Suprapubic skin (tissue), 4 donors: Measurements from ENCODE around the gene KCNH1. TPM values are rescaled to one million over a fixed set of nuclear protein-coding genes. Genes with fewer than 3 reads are reported as not detected.

Experiments used
- DNase-seq, 2 donors: peaks; one replicate each; pipeline ENCODE4 v3.0.0-alpha.2; 2019; ENCODE audit warnings: low spot score in 2 of 2
- H3K27ac ChIP-seq: fragments of 200-600 bp; sonication (generic); one replicate; pipeline ENCODE4 v1.5.1; 2019
- H3K27me3 ChIP-seq: fragments of 200-600 bp; sonication (generic); one replicate; pipeline ENCODE4 v1.5.1; 2019
- H3K36me3 ChIP-seq: fragments of 200-600 bp; sonication (generic); one replicate; pipeline ENCODE4 v1.5.1; 2019
- H3K4me1 ChIP-seq: fragments of 200-600 bp; sonication (generic); one replicate; pipeline ENCODE4 v1.5.1; 2019
- H3K4me3 ChIP-seq: fragments of 200-600 bp; sonication (generic); one replicate; pipeline ENCODE4 v1.5.1; 2019; ENCODE audit warnings: mild to moderate bottlenecking
- H3K9me3 ChIP-seq: fragments of 200-600 bp; sonication (generic); one replicate; pipeline ENCODE4 v1.5.1; 2019
- EP300 ChIP-seq: sonication (generic); formaldehyde crosslinking; IDR thresholded peaks from one replicate; pipeline ENCODE4 v1.6.1; 2017; ENCODE audit warnings: antibody characterized with exemption
- POLR2A ChIP-seq, 2 donors: fragments of 450-650 bp; IDR thresholded peaks; one replicate each; pipeline ENCODE4 v1.6.1; 2017; ENCODE audit warnings: antibody characterized with exemption in 2 of 2, mild to moderate bottlenecking in 2 of 2, moderate library complexity in 2 of 2
- POLR2AphosphoS5 ChIP-seq, 3 donors: sonication (generic); formaldehyde crosslinking; IDR thresholded peaks; one replicate each; pipeline ENCODE4 v1.6.1; 2017; ENCODE audit warnings: antibody characterized with exemption in 3 of 3
- WGBS: methylation state at CpG from one replicate; pipeline ENCODE4 v1.1.5; 2018; 5-methylcytosine and 5-hydroxymethylcytosine counted together
- total RNA-seq, 4 donors: library from RNA; depleted of rRNA; stranded (reverse); fragments of >200 nt; gene quantifications; one replicate each; pipeline ENCODE4 v1.1.0, GENCODE V29; 2016
- TF ChIP-seq, protein P1 (sequence below), 2 donors: fragments of 200-600 bp in 1 of 2; fragments of 450-650 bp in 1 of 2; sonication (generic) in 1 of 2; IDR thresholded peaks; one replicate each; pipeline ENCODE4 v1.5.1; 2016 to 2019; ENCODE audit warnings: antibody characterized with exemption in 2 of 2, mild to moderate bottlenecking in 1 of 2, moderate library complexity in 1 of 2

KCNH1 gene
- total RNA-seq, 4 donors from 2014 or later, result 1.1 TPM; not detected in 3

DNA sequence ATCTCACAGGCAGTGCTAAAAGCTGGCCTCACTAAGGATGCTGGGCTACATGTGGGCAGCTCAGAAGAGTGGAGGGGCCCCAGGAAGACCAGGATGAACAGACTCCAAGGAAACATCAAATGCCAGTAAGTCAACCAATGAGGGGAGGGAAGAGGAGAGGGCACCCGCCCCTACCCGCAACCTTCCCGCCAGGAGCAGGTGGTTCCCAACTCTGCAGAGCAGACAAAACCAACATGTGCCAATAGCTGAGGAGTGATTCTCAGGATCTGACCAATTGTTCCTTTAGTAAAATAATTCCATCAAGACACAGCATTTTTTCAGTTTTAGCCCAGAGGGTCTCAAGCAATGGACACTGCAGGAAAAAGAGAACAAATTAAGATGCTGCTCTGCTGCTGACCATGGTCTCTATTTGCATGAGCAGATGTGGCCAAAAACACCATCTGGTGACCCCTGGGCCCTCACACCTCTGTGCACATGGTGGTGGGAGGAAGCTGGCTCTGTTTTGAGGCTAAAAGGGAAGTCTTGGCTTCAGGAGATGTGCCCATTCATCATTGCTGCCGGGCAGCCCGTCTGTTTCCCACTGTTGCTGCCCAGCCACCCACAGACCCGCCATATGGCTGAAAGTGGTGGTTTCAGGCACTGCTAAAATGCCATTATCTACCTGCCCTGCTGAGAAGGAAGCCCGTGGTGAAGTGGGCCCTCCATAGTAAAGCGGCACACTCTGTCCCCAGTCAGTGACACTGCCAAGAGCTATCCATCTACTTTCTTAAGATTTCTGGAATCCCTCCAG, 231.8 kb downstream of the KCNH1 start:
- Histone ChIP-seq H3K4me1 (no peaks in the 10 kb centered on the region), H3K27ac (no peak overlapping the region), H3K27me3 (no peaks in the 10 kb centered on the region), H3K4me3 (no peak overlapping the region), H3K36me3 (no peaks in the 10 kb centered on the region), H3K9me3 (no peaks in the 10 kb centered on the region)
- no peak for DNase-seq
- WGBS, result 69% methylated on average over 8 of the region's 8 CpGs
- TF ChIP-seq EP300 (no peak), POLR2AphosphoS5 (IDR thresholded peaks at IDR 0.05) (no peak), POLR2A (IDR thresholded peaks at IDR 0.05) (no peak)
- TF ChIP-seq, protein P1, sequence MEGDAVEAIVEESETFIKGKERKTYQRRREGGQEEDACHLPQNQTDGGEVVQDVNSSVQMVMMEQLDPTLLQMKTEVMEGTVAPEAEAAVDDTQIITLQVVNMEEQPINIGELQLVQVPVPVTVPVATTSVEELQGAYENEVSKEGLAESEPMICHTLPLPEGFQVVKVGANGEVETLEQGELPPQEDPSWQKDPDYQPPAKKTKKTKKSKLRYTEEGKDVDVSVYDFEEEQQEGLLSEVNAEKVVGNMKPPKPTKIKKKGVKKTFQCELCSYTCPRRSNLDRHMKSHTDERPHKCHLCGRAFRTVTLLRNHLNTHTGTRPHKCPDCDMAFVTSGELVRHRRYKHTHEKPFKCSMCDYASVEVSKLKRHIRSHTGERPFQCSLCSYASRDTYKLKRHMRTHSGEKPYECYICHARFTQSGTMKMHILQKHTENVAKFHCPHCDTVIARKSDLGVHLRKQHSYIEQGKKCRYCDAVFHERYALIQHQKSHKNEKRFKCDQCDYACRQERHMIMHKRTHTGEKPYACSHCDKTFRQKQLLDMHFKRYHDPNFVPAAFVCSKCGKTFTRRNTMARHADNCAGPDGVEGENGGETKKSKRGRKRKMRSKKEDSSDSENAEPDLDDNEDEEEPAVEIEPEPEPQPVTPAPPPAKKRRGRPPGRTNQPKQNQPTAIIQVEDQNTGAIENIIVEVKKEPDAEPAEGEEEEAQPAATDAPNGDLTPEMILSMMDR (IDR thresholded peaks at IDR 0.05), result no peak

DNA sequence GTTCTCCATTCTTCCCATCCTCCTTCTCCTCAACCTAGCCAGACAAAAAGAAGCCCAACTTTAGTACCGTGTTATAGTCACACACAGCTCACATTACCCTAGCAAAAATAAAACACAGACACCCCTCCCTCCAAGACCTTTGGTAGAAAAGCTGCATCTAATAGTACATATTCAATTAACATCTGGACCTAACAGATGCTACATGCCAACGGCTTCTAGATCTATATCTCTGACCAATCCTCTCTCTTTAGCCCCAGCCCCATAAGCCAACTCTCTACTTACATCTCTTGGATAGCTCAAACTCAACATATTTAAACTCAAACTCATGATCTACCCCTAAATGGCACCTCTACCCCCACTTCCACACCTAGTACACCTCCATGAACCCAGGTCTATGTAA, 233.1 kb downstream of the KCNH1 start:
- no peak overlapping the region for H3K27ac ChIP-seq
- no peak for DNase-seq
- H3K36me3 ChIP-seq, result no peaks in the 10 kb centered on the region
- no peaks in the 10 kb centered on the region for H3K27me3 ChIP-seq
- no peak overlapping the region for H3K4me3 ChIP-seq
- no peaks in the 10 kb centered on the region for H3K4me1 ChIP-seq
- no peak for TF ChIP-seq POLR2AphosphoS5 (IDR thresholded peaks at IDR 0.05)
- H3K9me3 ChIP-seq, result no peaks in the 10 kb centered on the region
- 66% methylated on average over 2 of the region's 2 CpGs for WGBS

DNA sequence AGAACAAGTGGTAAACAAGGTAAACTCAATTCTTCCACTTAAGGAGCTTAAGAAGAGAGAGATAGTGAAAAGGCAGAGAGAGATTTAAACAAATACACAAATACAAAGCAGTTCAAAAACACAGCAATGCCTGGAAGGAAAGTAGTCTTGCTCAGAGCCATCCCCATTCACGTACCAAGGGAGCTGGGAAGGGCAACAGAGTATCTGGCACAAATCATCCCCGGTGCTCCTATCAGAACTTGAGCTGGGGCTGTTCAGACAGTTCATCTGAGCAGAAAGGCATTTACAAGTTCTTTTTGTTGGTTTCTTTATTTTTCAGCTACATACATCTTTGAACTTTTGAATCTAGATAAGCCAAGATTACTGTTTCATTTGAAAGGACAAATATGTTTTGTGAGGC, 233.9 kb downstream of the KCNH1 start:
- no peaks in the 10 kb centered on the region for H3K27me3 ChIP-seq
- H3K9me3 ChIP-seq, result no peaks in the 10 kb centered on the region
- no peak for DNase-seq
- no peak overlapping the region for H3K27ac ChIP-seq
- H3K4me1 ChIP-seq, result no peaks in the 10 kb centered on the region
- TF ChIP-seq EP300 (no peak), POLR2AphosphoS5 (IDR thresholded peaks at IDR 0.05) (no peak), POLR2A (IDR thresholded peaks at IDR 0.05) (no peak)
- TF ChIP-seq, protein P1 (IDR thresholded peaks at IDR 0.05), result no peak
- no peak overlapping the region for H3K4me3 ChIP-seq
- H3K36me3 ChIP-seq, result no peaks in the 10 kb centered on the region
- 45% methylated on average over 2 of the region's 2 CpGs for WGBS

DNA sequence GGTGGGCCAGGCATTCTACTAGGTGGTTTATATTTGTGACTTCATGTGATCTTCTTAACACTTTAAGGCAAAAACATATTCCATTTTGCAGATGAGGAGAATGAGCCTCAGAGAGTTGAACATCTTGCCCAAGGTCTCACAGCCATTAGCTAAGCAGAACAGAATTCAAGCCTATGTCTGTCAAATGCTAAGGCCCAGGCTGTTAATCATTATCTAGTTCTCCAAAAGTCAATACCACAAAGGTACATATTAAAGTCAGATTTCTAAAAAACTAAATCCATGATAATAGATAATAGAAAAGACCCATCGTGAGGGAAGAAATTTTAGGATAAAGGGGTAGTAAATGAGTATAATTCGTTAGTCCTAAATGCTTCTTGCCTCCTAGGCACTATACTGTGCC, 234.3 kb downstream of the KCNH1 start:
- no peaks in the 10 kb centered on the region for H3K36me3 ChIP-seq
- no peaks in the 10 kb centered on the region for H3K9me3 ChIP-seq
- TF ChIP-seq, protein P1 (IDR thresholded peaks at IDR 0.05), result no peak
- TF ChIP-seq EP300, result no peak
- TF ChIP-seq POLR2A (IDR thresholded peaks at IDR 0.05), result no peak
- no peak for TF ChIP-seq POLR2AphosphoS5 (IDR thresholded peaks at IDR 0.05)
- no peak overlapping the region for H3K27ac ChIP-seq
- H3K27me3 ChIP-seq, result no peaks in the 10 kb centered on the region
- DNase-seq, result no peak
- H3K4me3 ChIP-seq, result no peak overlapping the region
- no peaks in the 10 kb centered on the region for H3K4me1 ChIP-seq
- 66% methylated on average over 2 of the region's 2 CpGs for WGBS

DNA sequence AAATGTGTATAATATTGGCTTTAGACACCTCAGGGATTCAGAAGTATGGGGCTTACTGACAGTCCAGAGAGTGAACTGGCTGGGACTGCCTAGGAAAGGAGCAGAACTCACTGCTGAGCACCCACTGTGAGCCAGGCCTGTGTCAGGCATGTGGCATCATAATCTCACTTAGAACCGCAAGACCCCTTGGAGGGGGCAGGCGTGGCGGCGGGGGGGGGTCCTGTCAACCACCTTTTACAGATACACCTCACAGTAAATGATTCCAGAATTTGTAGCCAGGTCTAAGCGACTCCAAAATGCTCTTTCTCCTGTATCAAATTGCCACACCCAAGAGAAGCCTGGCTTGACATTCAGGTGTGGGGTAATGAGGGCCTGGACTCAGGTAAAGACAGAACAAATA, 235.5 kb downstream of the KCNH1 start:
- no peak overlapping the region for H3K27ac ChIP-seq
- no peak for DNase-seq
- no peak overlapping the region for H3K4me3 ChIP-seq
- peaks cover 4% of the 10 kb centered on the region for H3K9me3 ChIP-seq
- TF ChIP-seq POLR2AphosphoS5 (IDR thresholded peaks at IDR 0.05) (no peak), EP300 (no peak), POLR2A (IDR thresholded peaks at IDR 0.05) (no peak)
- TF ChIP-seq, protein P1 (IDR thresholded peaks at IDR 0.05), result no peak
- WGBS, result 87% methylated on average over 5 of the region's 5 CpGs
- no peaks in the 10 kb centered on the region for H3K36me3 ChIP-seq
- no peaks in the 10 kb centered on the region for H3K27me3 ChIP-seq
- no peaks in the 10 kb centered on the region for H3K4me1 ChIP-seq

DNA sequence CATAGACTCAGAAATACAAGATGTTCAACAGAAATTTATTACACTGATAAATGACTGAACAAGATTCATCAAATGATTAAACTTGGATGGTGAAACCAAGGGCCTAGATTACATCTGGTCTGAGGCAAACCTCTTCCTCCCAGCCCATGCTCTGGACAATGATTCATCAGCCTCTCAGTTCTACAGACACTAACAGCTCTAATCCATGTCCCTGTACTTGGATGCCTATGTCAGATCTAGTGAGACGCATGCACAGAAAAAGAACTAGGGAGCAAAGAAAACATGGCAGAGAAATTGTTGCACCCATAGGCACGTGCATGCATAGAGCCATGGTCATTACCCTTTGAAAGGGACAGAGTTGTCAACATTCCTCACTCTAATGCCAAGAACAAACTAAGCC, 250.1 kb downstream of the KCNH1 start:
- DNase-seq, result no peak
- Histone ChIP-seq H3K4me1 (no peaks in the 10 kb centered on the region), H3K27me3 (no peaks in the 10 kb centered on the region), H3K9me3 (no peaks in the 10 kb centered on the region), H3K4me3 (no peak overlapping the region), H3K27ac (no peak overlapping the region), H3K36me3 (no peaks in the 10 kb centered on the region)
- 59% methylated on average over 2 of the region's 2 CpGs for WGBS
- TF ChIP-seq, protein P1 (IDR thresholded peaks at IDR 0.05), result no peak
- TF ChIP-seq POLR2A (IDR thresholded peaks at IDR 0.05) (no peak), POLR2AphosphoS5 (IDR thresholded peaks at IDR 0.05) (no peak), EP300 (no peak)
